ENCODE results near the gene XBP1. TPM values are rescaled to one million over a fixed set of nuclear protein-coding genes. Genes with fewer than 3 reads are reported as not detected.

The XBP1 gene
- total and polyA plus RNA-seq, 2 of the 13 experiments (the other 11 are each of a cell fraction or from before 2014, with no cell fraction given), result 416 to 427 TPM

DNA sequence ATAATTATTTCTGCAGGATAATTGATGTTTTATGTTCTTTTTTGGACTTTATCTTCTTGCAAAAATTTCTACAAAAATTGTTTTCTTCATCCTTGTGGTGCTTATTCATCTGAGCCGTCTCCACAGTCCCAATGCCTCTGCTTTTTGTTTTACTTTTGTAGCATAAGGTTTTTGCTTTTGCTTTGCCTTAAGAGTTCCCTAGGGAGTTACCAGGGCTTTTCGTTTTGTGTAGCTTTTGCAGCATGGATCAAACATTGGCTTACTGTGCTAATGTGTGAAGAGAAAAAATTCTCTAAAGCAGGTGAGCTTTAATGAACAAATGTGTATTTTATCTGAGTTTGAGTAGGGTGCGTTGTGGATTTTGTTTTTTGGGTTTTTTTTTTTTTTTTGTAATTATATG, 11.8 kb downstream of the XBP1 start:
- H4K20me1 ChIP-seq (ENCODE audit: insufficient read depth, low read length), result peaks cover 11% of the 10 kb centered on the region
- H3K4me3 ChIP-seq (replicated peaks in 1 of 3; ENCODE audit: insufficient read depth in 1 of 3, low read depth in 2 of 3, low read length in 3 of 3), result no peak overlapping the region
- H3K27me3 ChIP-seq (ENCODE audit: control insufficient read depth in 1 of 2, insufficient read depth in 2 of 2, low read length in 2 of 2), result no peaks in the 10 kb centered on the region
- BruUV-seq (replicated peaks), result no TSS peak
- ATAC-seq (no peak), DNase-seq (ENCODE audit: low spot score) (no peak), FAIRE-seq (no peak)
- no peaks in the 10 kb centered on the region for H3K9me3 ChIP-seq (ENCODE audit: low read length)
- peaks cover 44% of the 10 kb centered on the region for H3K4me1 ChIP-seq (ENCODE audit: insufficient read depth, low read length)
- intact Hi-C loops (cut with micrococcal nuclease; ENCODE audit: unreplicated experiment), result no loop called here
- 94% methylated on average over 3 of the region's 3 CpGs for WGBS (ENCODE audit: low lambda C conversion rate)
- ChIA-PET CTCF (ENCODE audit: low intra/inter-chr PET ratio, low total read pairs) (no interaction called here), POLR2A (interaction anchor here (6.6 to 20.4 kb wide), 2 partner anchors 12 to 28 kb away, joined by 140 to 945 read pairs; partner anchors contain the start of gene XBP1)
- H2AFZ ChIP-seq (ENCODE audit: low read length), result no peak overlapping the region
- peaks cover 21% of the 10 kb centered on the region for H3K79me2 ChIP-seq (ENCODE audit: insufficient read depth, low read length)
- H3K27ac ChIP-seq (ENCODE audit: extremely low read length, insufficient read depth, low read length), result no peak overlapping the region
- no peak overlapping the region for H3K9ac ChIP-seq (ENCODE audit: insufficient read depth, low read depth, low read length)
- H3K36me3 ChIP-seq (replicated peaks in 1 of 2; ENCODE audit: control insufficient read depth in 1 of 2, insufficient read depth in 2 of 2, low read length in 2 of 2), result peaks cover 7 to 35% of the 10 kb centered on the region in 2 experiments
- TF ChIP-seq SMAD3 (CRISPR knock-in tag; IDR thresholded peaks at IDR 0.05) (no peak), ZNF850 (CRISPR knock-in tag; conservative IDR thresholded peaks at IDR 0.05) (no peak), ZNF546 (CRISPR knock-in tag; conservative IDR thresholded peaks at IDR 0.05) (no peak), NFE2L2 (IDR thresholded peaks at IDR 0.05; ENCODE audit: low read length) (no peak), TCF12 (IDR thresholded peaks at IDR 0.05) (no peak), TCF12 (CRISPR knock-in tag; IDR thresholded peaks at IDR 0.05) (no peak), NBN (conservative IDR thresholded peaks at IDR 0.05) (no peak), MLLT10 (CRISPR knock-in tag; IDR thresholded peaks at IDR 0.05) (no peak), JUNB (CRISPR knock-in tag; IDR thresholded peaks at IDR 0.05; ENCODE audit: borderline replicate concordance) (no peak)
- in situ Hi-C loops (cut with HindIII; ENCODE audit: extremely low pct_ligation_motif_present, low pct_unique_long_range_greater_than_20kb), result loop anchor here (10.0 kb wide), 1 partner anchor 184 kb away; no protein-coding TSS in a partner anchor
- no peak overlapping the region for H3K4me2 ChIP-seq (ENCODE audit: low read depth, low read length)

Data from HepG2 (cell line).